H1 (cell line): ENCODE data around the gene RETSAT. TPM values are rescaled to one million over a fixed set of nuclear protein-coding genes. Genes with fewer than 3 reads are reported as not detected.

Experiments used
- CTCF ChIA-PET: fragments of 300-600 bp; sonication (Branson Sonifier 250); formaldehyde crosslinking; loops from one replicate; lab custom pipeline; 2021; ENCODE audit not compliant: partially characterized antibody; lab: Charles Lee
- POLR2A ChIA-PET: fragments of 300-600 bp; sonication (Branson Sonifier 250); formaldehyde crosslinking; loops from one replicate; lab custom pipeline; 2021; ENCODE audit warnings: inconsistent platforms; ENCODE audit not compliant: partially characterized antibody; lab: Charles Lee
- DNase-seq, 2 experiments: peaks; one replicate each; pipeline versions ENCODE4 v3.0.0 to v3.0.0-alpha.2; 2010 to 2022; ENCODE audit warnings: low spot score in 2 of 2, low read depth in 1 of 2, mixed read lengths in 1 of 2
- FAIRE-seq: peaks from 2 replicates; lab custom pipeline; 2011; peaks lifted over from hg19 to GRCh38; lab: Jason Lieb, UNC
- H2AFZ ChIP-seq: 2 replicates; pipeline ENCODE4 v1.8.1; 2012; ENCODE audit warnings: low read length, inconsistent platforms
- H2AK5ac ChIP-seq: 2 replicates; pipeline ENCODE4 v1.6.1; 2013; ENCODE audit warnings: low read depth, low read length
- H2BK120ac ChIP-seq: replicated peaks from 2 replicates; pipeline ENCODE3; 2013; ENCODE audit warnings: low read depth, low read length, inconsistent platforms
- H2BK12ac ChIP-seq: 2 replicates; pipeline ENCODE4 v1.6.1; 2013; ENCODE audit warnings: low read depth, low read length
- H2BK15ac ChIP-seq: 2 replicates; pipeline ENCODE4 v1.6.1; 2013; ENCODE audit warnings: low read length
- H2BK20ac ChIP-seq: 2 replicates; pipeline ENCODE4 v1.6.1; 2013; ENCODE audit warnings: low read length
- H2BK5ac ChIP-seq: 2 replicates; pipeline ENCODE4 v1.6.1; 2013; ENCODE audit warnings: low read depth, low read length
- H3K14ac ChIP-seq: 2 replicates; pipeline ENCODE4 v1.6.1; 2013; ENCODE audit warnings: inconsistent platforms; ENCODE audit not compliant: insufficient read length
- H3K18ac ChIP-seq: 2 replicates; pipeline ENCODE4 v1.6.1; 2013; ENCODE audit warnings: low read length; ENCODE audit errors: extremely low read depth
- H3K23ac ChIP-seq: 2 replicates; pipeline ENCODE4 v1.6.1; 2013; ENCODE audit warnings: inconsistent platforms; ENCODE audit not compliant: insufficient read length
- H3K23me2 ChIP-seq: 2 replicates; pipeline ENCODE4 v1.6.1; 2013; ENCODE audit warnings: low read depth, low read length
- H3K27ac ChIP-seq: 2 replicates; pipeline ENCODE4 v1.6.1; 2011; ENCODE audit warnings: low read depth, low read length, inconsistent platforms
- H3K27me3 ChIP-seq, 4 experiments: replicated peaks in 1 of 4; 1 replicate in 1 of 4; 2 replicates in 3 of 4; pipeline versions ENCODE4 v1.6.1 to v1.8.1; 2011 to 2013; ENCODE audit warnings: low read length in 3 of 4, mild to moderate bottlenecking in 3 of 4, inconsistent platforms in 2 of 4, mixed read lengths in 2 of 4, moderate library complexity in 1 of 4; ENCODE audit not compliant: control insufficient read depth in 3 of 4, insufficient read depth in 3 of 4; ENCODE audit errors: extremely low read depth in 1 of 4
- H3K36me3 ChIP-seq, 4 experiments: 2 replicates each; pipeline versions ENCODE4 v1.6.1 to v1.8.1; 2011 to 2013; ENCODE audit warnings: mild to moderate bottlenecking in 4 of 4, low read length in 3 of 4, moderate library complexity in 2 of 4, control low read depth in 1 of 4, inconsistent platforms in 1 of 4; ENCODE audit not compliant: insufficient read depth in 4 of 4, control insufficient read depth in 2 of 4
- H3K4ac ChIP-seq: replicated peaks from 2 replicates; pipeline ENCODE3; 2013; ENCODE audit warnings: low read length, low read depth, mixed read lengths, inconsistent platforms; ENCODE audit not compliant: insufficient read length
- H3K4me1 ChIP-seq, 4 experiments: replicated peaks in 1 of 4; 1 replicate in 1 of 4; 2 replicates in 3 of 4; pipeline versions ENCODE4 v1.6.1 to v1.8.1; 2011 to 2013; ENCODE audit warnings: low read length in 3 of 4, inconsistent platforms in 2 of 4, mixed read lengths in 1 of 4; ENCODE audit not compliant: insufficient read depth in 4 of 4, control insufficient read depth in 3 of 4
- H3K4me2 ChIP-seq, 2 experiments: 2 replicates each; pipeline versions ENCODE4 v1.6.1 to v1.8.1; 2011 to 2013; ENCODE audit warnings: low read depth in 2 of 2, low read length in 2 of 2, control low read depth in 1 of 2, inconsistent platforms in 1 of 2, mild to moderate bottlenecking in 1 of 2; ENCODE audit not compliant: insufficient read depth in 1 of 2
- H3K4me3 ChIP-seq, 4 experiments: fragments of 200-600, 300-600 bp in 1 of 4; sonication (generic), shearing (Covaris generic), sonication (Bioruptor Twin) in 1 of 4; 2 replicates each; pipeline versions ENCODE4 v1.5.1 to v1.8.1; 2011 to 2016; ENCODE audit warnings: low read length in 4 of 4, low read depth in 3 of 4, control low read depth in 2 of 4, inconsistent platforms in 2 of 4, mild to moderate bottlenecking in 2 of 4, mixed read lengths in 1 of 4, moderate library complexity in 1 of 4; ENCODE audit not compliant: insufficient read depth in 2 of 4; ENCODE audit errors: extremely low read depth in 1 of 4
- H3K56ac ChIP-seq: replicated peaks from 2 replicates; pipeline ENCODE3; 2013; ENCODE audit warnings: low read depth, mild to moderate bottlenecking, mixed read lengths, low read length, inconsistent platforms; ENCODE audit not compliant: insufficient read length
- H3K79me1 ChIP-seq: 2 replicates; pipeline ENCODE4 v1.6.1; 2013; ENCODE audit warnings: low read depth, low read length, control low read depth
- H3K79me2 ChIP-seq, 2 experiments: 2 replicates each; pipeline versions ENCODE4 v1.6.1 to v1.8.1; 2012 to 2013; ENCODE audit warnings: low read length in 2 of 2, mild to moderate bottlenecking in 2 of 2, inconsistent platforms in 1 of 2; ENCODE audit not compliant: insufficient read depth in 2 of 2, control insufficient read depth in 1 of 2
- H3K9ac ChIP-seq, 4 experiments: replicated peaks in 1 of 4; 1 replicate in 1 of 4; 2 replicates in 3 of 4; pipeline versions ENCODE4 v1.6.1 to v1.8.1; 2011 to 2013; ENCODE audit warnings: low read depth in 3 of 4, low read length in 3 of 4, control low read depth in 2 of 4, mild to moderate bottlenecking in 2 of 4, moderate library complexity in 2 of 4, inconsistent platforms in 1 of 4; ENCODE audit errors: extremely low read depth in 1 of 4
- H3K9me3 ChIP-seq, 2 experiments: 2 replicates each; pipeline versions ENCODE4 v1.6.1 to v1.8.1; 2012 to 2013; ENCODE audit warnings: mild to moderate bottlenecking in 2 of 2, moderate library complexity in 2 of 2, control low read depth in 1 of 2, inconsistent platforms in 1 of 2, low read depth in 1 of 2, low read length in 1 of 2, mixed read lengths in 1 of 2; ENCODE audit not compliant: insufficient read depth in 2 of 2
- H4K20me1 ChIP-seq, 2 experiments: replicated peaks in 1 of 2; 2 replicates each; pipeline versions ENCODE3 to v1.8.1; 2011 to 2013; ENCODE audit warnings: inconsistent platforms in 2 of 2, low read length in 2 of 2, mild to moderate bottlenecking in 1 of 2; ENCODE audit not compliant: insufficient read depth in 2 of 2, control insufficient read depth in 1 of 2
- H4K5ac ChIP-seq: 2 replicates; pipeline ENCODE4 v1.6.1; 2013; ENCODE audit warnings: low read length, low read depth, mixed read lengths, inconsistent platforms; ENCODE audit not compliant: insufficient read length
- H4K8ac ChIP-seq: 2 replicates; pipeline ENCODE4 v1.8.0; 2013; ENCODE audit warnings: mild to moderate bottlenecking, moderate library complexity, low read length, inconsistent platforms; ENCODE audit not compliant: insufficient read depth; ENCODE audit errors: extremely low read depth
- H4K91ac ChIP-seq: replicated peaks from 2 replicates; pipeline ENCODE3; 2013; ENCODE audit warnings: low read length, mixed read lengths, inconsistent platforms; ENCODE audit not compliant: insufficient read length
- CHD1 ChIP-seq: IDR thresholded peaks from 2 replicates; pipeline ENCODE4 v1.6.1; 2012; ENCODE audit warnings: low read depth, low read length, improper control_type of control experiment
- EGR1 ChIP-seq: IDR thresholded peaks from 2 replicates; pipeline ENCODE4 v1.6.1; 2011; ENCODE audit warnings: low read depth, low read length, borderline replicate concordance
- GTF2F1 ChIP-seq: IDR thresholded peaks from 2 replicates; pipeline ENCODE4 v1.6.1; 2012; ENCODE audit warnings: low read depth, low read length, improper control_type of control experiment, borderline replicate concordance
- RAD21 ChIP-seq, 2 experiments: IDR thresholded peaks in 1 of 2; conservative IDR thresholded peaks in 1 of 2; 2 replicates each; pipeline ENCODE4 v1.6.1; 2011; ENCODE audit warnings: low read depth in 2 of 2, low read length in 2 of 2, improper control_type of control experiment in 1 of 2, inconsistent platforms in 1 of 2, mild to moderate bottlenecking in 1 of 2, moderate library complexity in 1 of 2
- WGBS, 2 experiments: shearing (Covaris generic) in 1 of 2; methylation state at CpG; one replicate each; pipeline versions ENCODE4 v1.1.6 to v1.1.7; 2013 to 2015; ENCODE audit warnings: low lambda C conversion rate in 2 of 2, mixed read lengths in 2 of 2, inconsistent platforms in 1 of 2, low coverage in 1 of 2, missing lambda C conversion rate in 1 of 2; ENCODE audit not compliant: insufficient replicate concordance in 2 of 2, insufficient coverage in 1 of 2, insufficient read length in 1 of 2; ENCODE audit errors: extremely low coverage in 1 of 2, missing lambda C conversion rate in 1 of 2; 5-methylcytosine and 5-hydroxymethylcytosine counted together
- polyA plus RNA-seq, 7 experiments: library from polyadenylated mRNA; depleted of rRNA in 3 of 7; stranded (reverse) in 5 of 7; unstranded in 2 of 7; fragments of >200 nt in 5 of 7; fragments of 200-250 nt in 2 of 7; gene quantifications; 1 replicate in 5 of 7; 2 replicates in 1 of 7; 4 replicates in 1 of 7; pipeline versions ENCODE4 v1.2.1 to v1.2.3, GENCODE V29; 2011 to 2013; ENCODE audit warnings: missing spikeins in 2 of 7, mixed read lengths in 2 of 7
- total RNA-seq: library from RNA; stranded (reverse); fragmentation: NEBNext Ultra II Directional; extraction: Animal tissue kit (Norgen Biotek cat#: 25700); gene quantifications from 2 replicates; pipeline ENCODE4 v1.2.1, GENCODE V29; 2021

Gene RETSAT
- total and polyA plus RNA-seq, 2 of the 8 experiments (the other 6 are each of a cell fraction or from before 2014, with no cell fraction given): 15.8 to 16.7 TPM

GRCh38 chr2:85400541-85401463 is 46.5 kb upstream of the RETSAT start:
- no peak overlapping the region for H3K9ac ChIP-seq
- peaks cover 2% of the 10 kb centered on the region; the same call in 1 of the 2 replicates for H3K79me1 ChIP-seq
- ChIA-PET POLR2A (interaction anchor here (1.0 to 25.0 kb wide), 4 partner anchors 12 to 144 kb away, joined by 3 to 396 read pairs (median 6); partner anchors contain the start of gene MAT2A), CTCF (interaction anchor here (0.6 to 4.7 kb wide), 6 partner anchors 10 to 151 kb away, joined by 3 to 31 read pairs (median 3); no protein-coding TSS in a partner anchor)
- peaks cover 0 to 2% (median 0%) of the 10 kb centered on the region in 4 experiments; a peak in 1 of 7 replicates for H3K4me1 ChIP-seq
- no peak overlapping the region for H3K56ac ChIP-seq
- no peak overlapping the region for H2AFZ ChIP-seq
- FAIRE-seq (no peak), DNase-seq (no peak)
- no peak overlapping the region for H2BK20ac ChIP-seq
- H3K27me3 ChIP-seq: no peaks in the 10 kb centered on the region
- no peak overlapping the region for H2BK12ac ChIP-seq
- no peak overlapping the region for H2BK5ac ChIP-seq
- H3K14ac ChIP-seq: no peak overlapping the region
- H4K20me1 ChIP-seq: no peaks in the 10 kb centered on the region
- peaks cover 0 to 3% (median 0%) of the 10 kb centered on the region in 4 experiments; a peak in 2 of 8 replicates for H3K36me3 ChIP-seq
- H3K18ac ChIP-seq: no peak overlapping the region
- TF ChIP-seq CHD1: no peak
- TF ChIP-seq GTF2F1: no peak
- no peak for TF ChIP-seq EGR1
- TF ChIP-seq RAD21 (IDR thresholded peaks at IDR 0.05 in 1 of 2, conservative IDR thresholded peaks at IDR 0.05 in 1 of 2; ENCODE audit: low read depth in 2 of 2, low read length in 2 of 2): no peak
- H3K79me2 ChIP-seq: no peaks in the 10 kb centered on the region; a peak in 1 of 4 replicates
- WGBS, 2 experiments: 89% methylated on average over 14 of the region's 14 CpGs; no CpG with 5 or more reads in 1 of the 2 experiments
- H4K5ac ChIP-seq: no peak overlapping the region
- H3K23ac ChIP-seq: no peak overlapping the region
- H3K4me2 ChIP-seq: no peak overlapping the region
- no peak overlapping the region for H4K91ac ChIP-seq
- no peak overlapping the region for H3K4me3 ChIP-seq
- no peak overlapping the region for H2BK15ac ChIP-seq
- H3K9me3 ChIP-seq: 0 out of 4 replicates have a peak, but pooled peaks cover 0 to 2% of the 10 kb centered on the region in 2 experiments
- H3K27ac ChIP-seq: no peak overlapping the region
- no peak overlapping the region for H4K8ac ChIP-seq
- no peak overlapping the region for H3K4ac ChIP-seq
- H2AK5ac ChIP-seq: no peak overlapping the region
- H3K23me2 ChIP-seq: no peaks in the 10 kb centered on the region
- H2BK120ac ChIP-seq: no peak overlapping the region
